AG08395 (cell line): ENCODE data around the gene GYPC.
"Not testable (repeated sequence)": the region's sequence is repeated elsewhere in the genome, so short reads cannot be mapped to it uniquely, and the experiment has no call there.

Source experiments
- DNase-seq: peaks from one replicate; pipeline ENCODE4 v3.0.0; 2012; ENCODE audit warnings: mixed read lengths, low spot score

The GYPC gene

DNA sequence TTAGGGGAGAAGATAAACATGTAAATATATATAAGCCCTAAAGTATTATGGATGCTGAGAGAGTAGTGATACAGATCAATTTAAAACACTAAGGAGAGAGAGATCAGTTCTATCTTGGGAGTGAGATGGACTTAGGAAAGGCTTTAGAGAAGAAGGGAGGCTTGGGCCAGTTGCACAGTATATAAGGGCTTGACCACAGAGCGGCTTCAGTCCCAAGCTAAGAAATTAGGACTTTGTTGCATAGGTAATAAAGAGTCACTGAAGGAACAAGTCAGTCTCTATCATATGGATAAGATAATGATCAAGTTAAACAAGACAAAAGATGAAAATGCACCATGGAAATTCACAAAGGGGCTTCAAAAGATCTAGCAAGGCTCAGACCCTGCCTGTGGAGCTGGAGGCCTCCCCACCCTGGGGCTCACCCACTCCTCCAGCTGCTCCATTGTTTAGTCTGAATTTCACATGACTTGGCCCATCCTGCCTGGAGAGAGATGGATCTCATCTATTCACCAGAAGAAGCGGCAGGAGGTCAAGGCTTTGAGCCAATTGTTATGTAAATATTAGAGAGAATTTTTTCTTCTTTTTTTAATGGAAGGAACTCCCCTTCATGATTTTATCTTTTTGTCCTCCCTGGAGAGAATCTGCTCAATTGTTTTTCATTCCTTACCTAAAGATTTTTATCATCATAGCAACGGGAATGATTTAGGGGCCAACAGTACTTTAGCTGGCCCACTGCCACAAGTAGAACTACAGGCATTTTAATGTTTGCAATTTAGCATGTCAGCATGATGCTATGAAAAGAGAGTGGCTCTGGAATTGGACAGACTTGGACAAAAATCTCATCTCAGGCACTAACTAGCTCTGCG, 44.0 kb downstream of the GYPC start:
- DNase-seq: no peak

DNA sequence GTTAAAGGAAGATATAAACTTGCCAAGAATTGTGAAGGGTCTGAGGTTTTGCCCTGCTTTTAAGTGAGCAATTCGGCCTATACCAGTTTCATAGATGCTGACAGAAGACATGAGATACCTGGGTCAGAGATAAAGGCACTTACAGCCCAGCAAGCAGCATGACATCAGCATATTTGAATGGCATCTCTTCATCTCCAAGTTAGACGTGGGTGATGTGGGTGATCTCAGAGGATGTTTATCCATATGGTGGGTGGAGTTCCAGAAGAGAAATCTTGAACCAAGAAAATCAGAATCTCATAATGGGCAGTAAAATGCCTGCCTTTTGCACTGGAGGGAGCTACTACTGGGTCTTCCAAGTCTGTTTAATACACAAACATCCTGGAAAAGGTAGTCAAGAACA, 44.7 kb downstream of the GYPC start:
- DNase-seq: no peak

DNA sequence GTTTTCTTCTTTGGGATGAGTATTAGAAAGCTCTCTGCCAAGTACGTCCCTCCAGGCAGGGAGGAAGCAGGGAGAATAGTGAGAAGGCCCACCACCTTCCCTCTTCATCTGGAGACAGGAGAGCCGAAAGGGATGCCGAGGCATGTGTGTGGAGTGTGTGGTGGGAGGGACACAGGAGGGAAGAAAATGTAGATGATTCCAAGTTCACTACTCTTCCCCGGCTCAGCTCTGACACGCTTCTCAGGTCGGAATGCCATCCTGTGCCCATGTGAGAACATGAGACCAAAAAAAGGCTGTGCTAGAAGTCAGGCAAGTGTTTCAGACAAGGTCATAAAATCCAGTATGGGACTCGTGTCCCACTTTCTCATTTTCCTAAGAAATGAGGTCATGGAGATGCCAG, 47.4 kb downstream of the GYPC start:
- no peak for DNase-seq

DNA sequence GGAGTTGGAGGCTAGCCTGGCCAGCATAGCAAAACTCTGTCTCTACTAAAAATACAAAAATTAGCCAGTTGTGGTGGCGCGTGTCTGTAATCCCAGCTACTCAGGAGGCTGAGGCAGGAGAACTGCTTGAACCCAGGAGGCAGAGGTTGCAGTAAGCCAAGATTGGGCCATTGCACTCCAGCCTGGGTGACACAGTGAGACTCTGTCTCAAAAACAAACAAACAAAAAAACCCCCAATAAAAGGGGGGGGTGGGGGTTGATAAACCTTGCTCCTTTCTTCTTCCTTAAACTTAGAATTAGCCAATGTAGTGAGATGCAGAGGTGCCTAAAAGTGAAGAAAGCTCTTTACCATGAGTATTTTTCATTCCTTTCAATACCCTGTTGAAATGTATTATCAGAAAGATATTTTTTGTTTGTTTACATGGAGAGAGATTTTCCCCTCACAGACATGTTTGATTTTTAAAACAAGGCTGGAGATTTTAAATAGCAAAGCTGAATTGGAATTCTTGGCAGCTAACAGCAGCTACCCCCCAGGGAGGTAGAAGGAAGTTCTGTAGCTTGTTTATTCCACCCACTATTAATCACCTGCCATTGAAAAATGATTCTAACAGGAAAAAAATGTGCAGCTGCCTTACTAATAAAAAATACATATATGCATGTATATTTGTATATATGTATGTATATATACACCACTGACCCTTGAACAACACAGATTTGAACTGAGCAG, 48.6 kb downstream of the GYPC start:
- DNase-seq: no peak

DNA sequence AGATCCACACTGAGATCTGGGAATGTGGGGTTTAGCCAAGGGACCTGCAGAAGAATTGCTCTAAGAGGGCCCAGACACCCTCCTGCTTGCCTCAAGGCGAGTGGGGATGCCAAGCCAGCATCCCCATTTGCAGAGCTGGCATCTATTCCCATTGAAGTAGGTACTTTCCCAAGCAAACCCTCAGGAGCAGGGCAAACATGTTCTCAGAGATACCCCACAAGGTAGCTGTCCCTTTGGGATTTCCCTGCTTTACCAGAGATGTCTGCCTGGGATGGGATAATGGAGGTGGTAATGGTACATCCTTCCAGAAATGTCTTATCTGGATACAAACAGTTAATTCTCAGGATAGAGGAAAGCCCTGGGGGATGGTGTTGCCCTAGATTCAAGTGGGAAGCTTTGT, 51.2 kb downstream of the GYPC start:
- no peak for DNase-seq

DNA sequence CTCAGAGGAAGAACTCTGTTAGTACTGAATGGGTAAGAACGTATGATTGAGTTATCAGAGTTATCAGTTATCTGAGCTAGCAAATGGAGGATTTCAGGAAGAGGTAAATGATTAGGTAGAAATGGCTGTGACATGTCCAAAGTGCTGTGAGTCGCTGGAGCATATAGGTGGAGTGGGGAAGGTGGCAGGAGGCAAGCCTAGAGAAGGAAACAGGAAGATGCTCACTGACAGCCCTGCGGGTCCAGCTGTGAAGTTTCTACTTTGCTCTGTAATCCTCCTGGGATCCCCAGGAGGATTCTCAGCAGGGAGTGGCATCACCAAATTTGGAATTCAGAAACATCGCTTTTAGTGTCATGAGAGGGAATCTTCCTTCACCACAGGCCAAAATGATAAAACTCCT, 52.0 kb downstream of the GYPC start:
- no peak for DNase-seq

DNA sequence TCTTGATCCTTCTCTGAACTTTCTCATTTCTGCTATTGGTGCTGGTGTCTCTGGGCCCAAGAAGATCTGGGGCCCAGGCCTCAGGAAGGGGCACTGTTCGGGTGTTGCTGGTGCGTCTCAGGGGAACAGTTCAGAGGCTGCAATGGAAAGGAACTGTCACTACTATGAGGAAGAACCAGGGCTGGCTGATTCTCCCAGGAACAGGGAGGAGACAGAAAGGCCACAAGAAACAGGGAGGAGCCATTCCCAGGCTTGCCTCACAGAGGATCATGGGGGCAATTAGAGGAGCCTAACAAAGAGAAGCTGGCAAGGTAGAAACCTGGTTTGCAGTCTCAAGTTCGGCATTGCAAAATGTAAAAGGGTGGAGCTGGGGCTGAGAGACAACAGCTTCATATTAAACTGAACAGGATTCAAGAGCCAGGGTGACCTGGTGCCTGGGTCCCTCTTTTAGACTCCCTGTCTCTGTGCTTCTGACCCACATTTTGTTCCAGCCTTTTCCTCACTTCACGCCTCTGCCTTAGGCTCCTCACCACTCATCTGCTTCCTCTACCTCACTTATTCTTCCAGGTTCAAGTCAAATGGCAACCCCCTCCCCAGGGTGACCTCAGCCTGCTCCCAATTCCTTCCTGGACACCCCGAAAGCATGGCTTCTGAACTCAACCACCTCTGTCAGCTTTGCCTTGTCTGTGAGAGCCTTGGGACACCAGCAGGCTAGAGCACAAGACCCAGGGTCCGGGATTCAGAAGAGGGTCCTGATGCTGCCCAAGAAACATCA, 58.4 kb downstream of the GYPC start:
- no peak for DNase-seq

DNA sequence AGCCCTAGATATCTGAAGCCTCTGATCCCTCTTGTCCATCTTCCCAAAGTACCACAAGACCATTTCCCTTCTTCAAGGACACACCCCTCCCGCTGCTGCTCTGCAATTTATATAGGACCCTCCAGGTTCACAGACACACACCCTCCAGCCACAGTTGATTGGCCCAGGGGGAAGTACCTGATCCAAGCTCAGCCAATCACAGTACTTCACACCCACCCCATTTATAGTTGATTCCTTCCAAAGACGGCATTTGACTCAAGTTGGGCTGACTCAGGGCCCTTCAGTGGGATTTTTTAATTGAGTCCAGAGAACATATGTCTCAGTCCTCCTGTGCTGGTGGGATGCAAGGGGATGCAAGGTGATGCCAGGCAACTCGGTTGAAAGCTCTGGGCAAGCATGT, 59.2 kb downstream of the GYPC start:
- no peak for DNase-seq

DNA sequence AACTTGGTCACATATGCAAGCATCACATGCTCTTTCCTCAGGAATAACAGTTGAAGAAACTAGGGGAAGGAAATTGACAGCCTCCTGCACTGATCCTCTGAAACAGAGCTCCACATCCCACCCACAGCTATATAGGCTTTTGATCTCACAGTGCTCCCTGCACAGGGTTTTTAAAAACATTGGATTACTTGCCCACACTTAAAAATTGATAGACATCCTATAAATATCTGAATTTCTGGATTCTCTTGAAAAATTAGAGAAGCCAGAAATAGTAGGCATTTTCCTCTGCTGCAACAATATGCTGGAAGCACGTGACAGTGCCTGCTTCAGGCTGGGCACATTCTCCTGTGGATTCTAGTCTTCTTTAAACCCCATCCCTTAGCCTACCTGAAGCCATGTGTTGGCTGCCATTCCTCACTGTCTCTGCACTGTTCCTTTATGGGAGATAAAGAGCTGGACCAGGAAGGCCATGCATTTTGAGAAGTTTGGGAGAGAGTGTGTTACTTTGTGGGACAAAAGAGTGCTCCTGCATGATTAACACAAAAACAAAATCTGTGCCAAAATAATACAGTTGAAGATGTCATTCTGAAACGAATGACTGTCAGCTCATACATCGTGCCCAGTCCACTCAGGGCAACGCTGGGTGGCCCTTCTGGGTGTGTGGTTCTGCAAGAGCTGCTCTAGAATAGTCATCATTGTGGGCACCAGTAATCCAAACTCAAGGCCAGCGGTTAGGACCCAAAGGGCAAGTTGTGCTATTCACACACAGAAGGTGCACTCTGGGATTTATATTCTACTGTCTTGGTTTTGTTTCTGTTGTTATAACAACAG, 59.8 kb downstream of the GYPC start:
- DNase-seq: no peak

DNA sequence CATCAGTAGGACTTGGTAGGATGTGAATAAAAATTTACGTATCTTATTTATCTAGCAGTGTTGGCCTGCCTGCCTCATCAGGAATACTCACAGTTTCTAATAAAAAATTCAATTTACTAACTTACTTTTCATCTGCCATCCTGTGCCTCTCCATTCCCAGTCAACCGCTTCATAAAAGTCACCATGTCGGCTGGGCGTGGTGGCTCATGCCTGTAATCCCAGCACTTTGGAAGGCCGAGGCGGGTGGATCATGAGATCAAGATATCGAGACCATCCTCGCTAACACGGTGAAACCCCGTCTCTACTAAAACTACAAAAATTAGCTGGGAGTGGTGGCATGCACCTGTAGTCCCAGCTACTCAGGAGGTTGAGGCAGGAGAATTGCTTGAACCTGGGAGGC, 61.3 kb downstream of the GYPC start:
- not testable (repeated sequence) for DNase-seq

DNA sequence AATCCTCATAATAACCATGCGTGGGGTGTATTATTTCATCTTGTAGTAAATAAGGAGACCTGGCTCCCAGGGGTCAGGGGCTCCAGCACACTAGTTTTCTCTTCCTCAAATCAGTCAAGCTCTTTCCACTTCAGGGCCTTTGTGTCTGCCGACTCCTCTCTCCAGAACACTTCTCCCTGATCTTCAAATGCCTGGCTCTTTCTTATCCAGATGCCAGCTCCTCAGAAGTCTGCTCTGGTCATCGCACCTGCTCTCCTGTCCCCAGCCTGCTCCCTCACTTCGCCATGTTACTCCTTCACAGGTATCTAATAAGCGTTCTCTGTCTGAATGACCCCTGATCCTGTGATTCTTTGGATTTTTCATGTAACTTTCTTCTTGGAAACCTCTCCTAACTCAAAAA, 62.0 kb downstream of the GYPC start:
- DNase-seq: no peak

DNA sequence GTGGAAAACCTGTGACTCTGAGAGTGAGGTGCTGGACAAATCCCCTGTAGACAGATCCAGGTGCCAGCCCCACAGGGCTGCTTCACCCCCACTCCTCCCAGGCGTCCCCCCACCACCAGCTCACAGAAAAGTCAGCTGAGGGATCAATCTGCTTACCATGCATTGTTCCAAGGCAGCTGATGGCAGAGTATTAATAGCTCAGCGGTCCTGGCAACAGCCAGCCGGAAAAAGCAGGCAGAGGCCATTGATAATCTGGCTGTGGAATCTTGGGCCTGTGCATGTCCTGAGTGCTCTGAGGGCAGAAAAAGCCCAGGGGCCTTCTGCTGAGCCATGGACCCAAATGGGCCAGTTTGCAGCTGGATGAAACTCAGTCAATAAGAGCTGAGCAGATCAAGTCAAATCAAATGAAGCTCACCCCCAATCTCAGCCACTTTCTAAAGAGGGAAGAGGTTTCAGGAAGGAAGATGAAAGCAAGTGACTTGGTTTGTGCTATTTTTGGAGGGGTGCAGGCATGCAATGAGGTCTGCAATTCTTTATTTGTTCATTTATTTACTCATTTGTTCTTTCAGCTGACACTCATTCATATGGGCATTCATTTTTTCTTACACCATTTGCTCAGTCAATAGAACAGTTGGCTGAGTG, 63.4 kb downstream of the GYPC start:
- DNase-seq: no peak

DNA sequence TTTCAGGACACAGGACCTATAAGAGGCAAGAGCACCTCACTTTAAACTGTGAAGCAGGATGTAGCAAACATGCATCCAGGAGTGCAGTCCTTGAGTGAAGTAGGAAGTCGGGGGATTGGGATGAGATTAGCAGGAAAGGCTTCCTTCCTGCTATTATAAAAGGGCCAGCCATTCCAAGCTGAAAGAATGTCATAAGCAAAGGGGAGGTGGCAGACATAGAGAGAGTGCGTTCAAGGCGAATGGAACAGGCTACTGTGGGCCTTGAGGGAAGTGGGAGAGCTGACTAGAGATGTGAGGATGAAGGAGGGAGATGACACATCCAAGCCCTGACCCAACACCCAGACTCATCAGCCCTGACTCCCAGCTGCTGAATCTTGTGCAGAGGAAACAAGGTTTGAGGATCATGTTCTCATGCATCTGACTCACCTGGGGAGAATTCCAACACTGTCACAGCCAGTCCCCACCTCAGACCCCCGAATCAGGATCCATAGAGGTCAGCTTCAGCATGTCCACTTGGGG, 63.9 kb downstream of the GYPC start:
- no peak for DNase-seq

DNA sequence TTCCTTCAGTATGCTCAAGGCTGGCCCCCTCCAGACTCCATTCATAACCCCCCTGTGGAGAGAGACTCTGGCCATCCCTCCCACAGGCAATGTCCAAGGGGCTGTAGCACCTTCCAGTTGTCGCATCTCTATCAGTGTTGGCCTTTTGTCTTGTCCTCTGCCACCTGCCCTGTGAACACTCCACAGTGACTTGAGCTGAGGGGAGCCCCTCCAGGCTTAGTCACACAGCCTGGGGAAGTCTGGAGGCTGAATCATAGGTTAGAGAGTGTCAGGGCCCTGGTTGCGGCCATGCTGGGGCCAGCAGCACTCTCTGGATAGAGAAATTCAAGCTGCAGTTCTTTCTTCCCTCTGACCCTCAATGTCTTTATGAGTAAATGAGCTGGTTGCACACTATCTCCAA, 64.7 kb downstream of the GYPC start:
- no peak for DNase-seq

DNA sequence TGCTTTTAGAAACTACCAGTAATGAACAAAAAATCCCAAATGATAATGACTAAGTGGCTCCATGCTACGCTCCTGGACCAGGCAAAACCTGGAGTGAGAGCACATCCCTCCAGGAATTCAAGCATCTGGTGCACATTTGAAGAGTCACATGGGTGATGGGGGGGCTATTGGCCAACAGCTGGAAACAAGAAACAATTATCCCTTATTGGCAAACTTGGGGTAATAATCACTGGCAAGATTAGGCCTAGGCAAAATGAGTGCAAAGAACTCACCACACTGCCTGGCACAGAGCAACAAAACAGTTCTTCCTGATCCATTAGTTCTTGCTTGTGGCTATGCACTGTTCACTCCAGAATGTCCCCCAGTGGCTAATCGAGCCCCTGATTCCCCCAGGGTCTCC, 66.1 kb downstream of the GYPC start:
- no peak for DNase-seq

DNA sequence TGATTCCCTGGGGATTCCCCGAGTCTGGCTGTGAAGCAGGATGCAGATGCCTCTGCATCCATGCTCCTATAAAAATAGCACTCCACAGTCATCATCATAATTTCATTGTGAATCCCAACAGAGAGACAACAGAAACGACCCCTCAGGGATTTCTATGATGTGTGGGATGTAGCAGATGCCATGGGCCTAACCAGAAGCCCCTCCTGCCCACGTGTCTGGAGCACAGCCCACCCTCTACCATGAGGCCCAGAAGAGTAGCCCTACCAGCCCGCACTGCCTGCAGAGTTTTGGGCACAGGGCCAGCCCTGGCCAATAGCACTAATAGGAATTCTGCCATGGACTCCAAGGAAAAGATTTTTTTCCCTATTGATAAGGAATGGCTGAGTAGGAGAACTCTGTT, 66.6 kb downstream of the GYPC start:
- no peak for DNase-seq

DNA sequence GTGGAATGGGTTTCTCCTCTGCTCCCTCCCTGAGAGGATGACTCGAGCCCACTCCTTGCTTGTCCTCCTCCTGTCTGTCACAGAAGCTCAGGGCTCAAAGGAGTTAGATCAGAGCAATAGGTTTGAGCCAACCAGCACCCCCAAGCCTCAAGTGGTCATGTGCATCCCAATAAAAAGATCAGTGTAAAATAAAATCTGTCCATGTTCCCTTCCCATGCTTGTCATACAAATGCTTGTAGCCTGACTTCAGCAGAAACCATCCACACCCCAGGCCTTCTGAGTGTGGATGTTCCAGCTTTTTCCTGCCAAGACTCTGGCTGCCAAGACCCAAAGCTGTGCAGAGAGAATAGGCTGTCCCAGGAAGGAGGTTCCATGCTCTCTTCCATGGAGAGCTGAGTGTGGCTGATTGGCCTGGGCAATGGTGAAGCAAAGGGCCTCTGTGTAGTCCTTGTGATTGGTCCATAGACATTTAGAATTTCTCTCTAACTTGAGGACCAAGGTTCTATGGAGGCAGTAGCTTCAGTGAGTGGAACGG, 67.4 kb downstream of the GYPC start:
- no peak for DNase-seq

DNA sequence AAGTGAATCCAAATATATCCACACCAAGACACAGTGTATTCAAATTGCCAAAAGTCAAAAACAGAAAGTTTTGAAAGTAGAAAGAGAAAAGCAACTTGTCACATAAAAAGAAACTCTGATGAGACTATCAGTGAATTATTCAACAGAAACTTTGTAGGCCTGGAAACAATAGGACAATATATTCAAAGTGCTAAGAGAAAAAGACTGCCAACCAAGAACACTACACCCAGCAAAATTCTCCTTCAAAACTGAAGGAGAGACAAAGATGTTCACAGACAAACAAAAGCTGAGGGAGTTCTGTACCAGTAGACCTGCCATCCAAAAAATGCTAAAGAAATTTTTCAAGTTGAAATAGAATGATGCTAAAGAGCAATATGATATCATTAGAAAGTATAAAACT, 69.6 kb downstream of the GYPC start:
- DNase-seq: no peak

DNA sequence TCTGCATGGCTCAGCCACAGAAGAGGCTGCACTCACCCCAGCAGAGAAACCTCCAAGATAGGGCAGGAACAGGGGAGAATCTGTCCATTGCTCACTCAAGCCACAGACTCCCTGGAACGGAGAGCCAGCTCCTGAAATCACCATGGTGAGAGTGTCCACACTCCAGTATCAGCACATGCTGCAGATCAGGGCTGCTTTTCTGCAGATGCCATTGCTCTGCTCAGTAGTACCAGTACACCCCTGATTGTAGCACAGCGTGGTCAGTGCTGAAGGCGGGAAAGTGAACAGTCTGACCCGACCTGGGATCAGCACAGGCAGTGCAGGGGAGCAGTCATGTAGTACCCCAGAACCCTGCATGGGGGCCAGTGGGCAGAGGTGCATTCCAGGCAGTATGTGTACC, 73.9 kb downstream of the GYPC start:
- DNase-seq: no peak

DNA sequence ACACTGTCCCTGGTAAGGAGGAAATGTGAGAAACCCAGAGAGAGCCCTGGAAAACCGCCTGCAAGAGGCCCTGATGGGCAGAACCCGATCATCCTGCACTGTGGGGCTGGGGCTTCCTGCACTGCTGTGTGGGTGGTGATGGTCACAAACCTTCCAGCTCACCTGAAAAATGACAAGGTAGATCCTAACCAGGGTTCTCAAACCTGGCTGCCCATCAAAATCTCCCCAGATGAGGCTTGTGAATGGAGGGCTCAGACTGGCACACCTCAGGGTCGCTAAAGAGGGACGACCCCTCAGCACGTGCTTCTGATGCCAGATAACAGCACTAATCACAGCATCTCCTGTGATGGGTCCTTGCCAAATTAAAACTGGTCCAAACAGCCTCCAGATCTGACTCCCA, 74.7 kb downstream of the GYPC start:
- DNase-seq: no peak

DNA sequence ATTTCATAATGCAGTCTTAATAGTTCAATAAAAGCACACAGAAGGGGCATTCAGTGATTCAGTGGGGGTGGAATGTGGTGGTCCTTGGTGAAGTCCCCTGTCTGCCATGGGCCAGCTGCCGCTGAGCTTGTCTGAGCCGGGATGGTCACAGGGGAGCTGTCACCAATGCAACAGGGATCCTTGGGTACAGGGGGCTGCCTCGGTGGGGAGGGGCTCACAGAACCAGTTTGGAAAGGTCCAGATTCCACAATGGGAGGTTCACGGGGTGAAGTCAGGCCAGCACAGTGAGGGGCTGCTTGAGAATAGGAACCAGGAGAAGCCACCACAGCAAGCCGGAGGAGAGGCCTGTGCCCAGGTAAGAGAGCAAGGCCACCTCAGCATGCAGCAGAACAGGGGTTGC, 75.4 kb downstream of the GYPC start:
- DNase-seq: no peak
